Naive thymus-derived CD4-positive, alpha-beta T cell (primary cell): ENCODE data around the gene UTP14C. TPM values are rescaled to one million over a fixed set of nuclear protein-coding genes. Genes with fewer than 3 reads are reported as not detected.
A peak's percentile ranks its signal among the peaks of the same experiment; 100 is the strongest.

ENCODE experiments used
- ATAC-seq: fragments of 150-1000 bp; cut with Tn5 transposase; 2 replicates; pipeline ENCODE4 v1.10.0; 2021; ENCODE audit warnings: mild to moderate bottlenecking, moderate library complexity
- CTCF ChIA-PET: fragments of 350-600 bp; sonication (Branson Sonifier 250); formaldehyde crosslinking; loops from one replicate; lab custom pipeline; 2021; ENCODE audit warnings: antibody characterized with exemption; lab: Charles Lee
- POLR2A ChIA-PET: fragments of 350-600 bp; sonication (Branson Sonifier 250); formaldehyde crosslinking; loops from one replicate; lab custom pipeline; 2021; ENCODE audit warnings: antibody characterized with exemption, inconsistent platforms; lab: Charles Lee
- DNase-seq, 9 donors: peaks; one replicate each; pipeline versions ENCODE4 v3.0.0 to v3.0.0-alpha.2; 2020 to 2022; ENCODE audit warnings: mixed read lengths in 1 of 9
- H3K27ac ChIP-seq: one replicate; pipeline ENCODE4 v1.7.0; 2013; ENCODE audit warnings: mild to moderate bottlenecking, low read depth, low read length, moderate library complexity
- H3K27me3 ChIP-seq, 2 donors: one replicate each; pipeline ENCODE4 v1.7.0; 2013; ENCODE audit warnings: low read length in 2 of 2, mild to moderate bottlenecking in 2 of 2, moderate library complexity in 2 of 2; ENCODE audit not compliant: control insufficient read depth in 2 of 2, insufficient read depth in 2 of 2
- H3K36me3 ChIP-seq, 3 experiments: 1 replicate in 2 of 3; 2 replicates in 1 of 3; pipeline ENCODE4 v1.7.0; 2013; ENCODE audit warnings: low read length in 3 of 3, mild to moderate bottlenecking in 3 of 3, moderate library complexity in 1 of 3; ENCODE audit not compliant: insufficient read depth in 3 of 3, control insufficient read depth in 2 of 3
- H3K4me1 ChIP-seq, 2 donors: one replicate each; pipeline ENCODE4 v1.7.0; 2013; ENCODE audit warnings: low read length in 2 of 2, mild to moderate bottlenecking in 2 of 2, moderate library complexity in 1 of 2; ENCODE audit not compliant: control insufficient read depth in 2 of 2, insufficient read depth in 2 of 2
- H3K4me3 ChIP-seq: 2 replicates; pipeline ENCODE4 v1.7.0; 2013; ENCODE audit warnings: mild to moderate bottlenecking, low read length
- H3K9me3 ChIP-seq, 3 experiments: 1 replicate in 2 of 3; 2 replicates in 1 of 3; pipeline ENCODE4 v1.7.0; 2013; ENCODE audit warnings: low read length in 3 of 3; ENCODE audit not compliant: control insufficient read depth in 2 of 3
- H3K27ac Mint-ChIP-seq, 9 donors: one replicate each; pipeline ENCODE4 v1.8.0; 2020 to 2022; ENCODE audit warnings: mixed read lengths in 9 of 9, mild to moderate bottlenecking in 8 of 9, moderate library complexity in 5 of 9, inconsistent platforms in 2 of 9
- H3K27me3 Mint-ChIP-seq, 5 donors: one replicate each; pipeline ENCODE4 v1.8.0; 2021 to 2022; ENCODE audit warnings: mixed read lengths in 5 of 5, mild to moderate bottlenecking in 1 of 5
- H3K36me3 Mint-ChIP-seq, 5 donors: one replicate each; pipeline ENCODE4 v1.8.0; 2020 to 2022; ENCODE audit warnings: mixed read lengths in 5 of 5, mild to moderate bottlenecking in 3 of 5, inconsistent platforms in 1 of 5
- H3K4me1 Mint-ChIP-seq, 7 donors: one replicate each; pipeline ENCODE4 v1.8.0; 2020 to 2022; ENCODE audit warnings: mixed read lengths in 7 of 7, mild to moderate bottlenecking in 3 of 7, inconsistent platforms in 1 of 7
- H3K4me3 Mint-ChIP-seq, 10 donors: one replicate each; pipeline ENCODE4 v1.8.0; 2020 to 2022; ENCODE audit warnings: mild to moderate bottlenecking in 10 of 10, mixed read lengths in 10 of 10, moderate library complexity in 6 of 10, inconsistent platforms in 2 of 10
- H3K9me3 Mint-ChIP-seq, 11 donors: one replicate each; pipeline ENCODE4 v1.8.0; 2020 to 2022; ENCODE audit warnings: mixed read lengths in 11 of 11, mild to moderate bottlenecking in 4 of 11, inconsistent platforms in 1 of 11, moderate library complexity in 1 of 11
- intact Hi-C, 2 donors: fragments of 100-400 bp; cut with micrococcal nuclease; formaldehyde crosslinking; loops; one replicate each; pipeline ENCODE4 v1.15.1; 2023
- polyA plus RNA-seq, 2 donors: library from polyadenylated mRNA; unstranded; fragments of 300-500 nt; fragmentation: Illumina TruSeq; gene quantifications; one replicate each; pipeline ENCODE4 v1.2.3, GENCODE V29; 2021
- total RNA-seq, 6 experiments: library from RNA in 5 of 6; stranded (reverse) in 5 of 6; gene quantifications; 1 replicate in 5 of 6; 2 replicates in 1 of 6; pipeline ENCODE4 v1.2.3 and lab custom pipeline; 2021 to 2026

Gene UTP14C
- total and polyA plus RNA-seq, 7 experiments from 2014 or later = 2.0 to 17.2 (median 4.6) TPM

- peak overlapping the region in 1 of 9 donors; percentile 16 for H3K27ac Mint-ChIP-seq
- Histone ChIP-seq H3K36me3 (no peaks in the 10 kb centered on the region), H3K4me3 (no peak overlapping the region), H3K9me3 (no peaks in the 10 kb centered on the region), H3K4me1 (no peaks in the 10 kb centered on the region), H3K27me3 (no peaks in the 10 kb centered on the region), H3K27ac (no peak overlapping the region)
- ATAC-seq = no peak
- no peak for DNase-seq
- peaks cover 0 to 10% (median 5%) of the 10 kb centered on the region in 7 donors for H3K4me1 Mint-ChIP-seq
- H3K36me3 Mint-ChIP-seq = no peaks in the 10 kb centered on the region
- H3K27me3 Mint-ChIP-seq = peaks cover 0 to 39% (median 4%) of the 10 kb centered on the region in 5 donors
- POLR2A ChIA-PET = no interaction called here
- intact Hi-C loops = no loop called here
- no peak overlapping the region for H3K4me3 Mint-ChIP-seq
- CTCF ChIA-PET = no interaction called here
- H3K9me3 Mint-ChIP-seq = no peaks in the 10 kb centered on the region
Measured at GRCh38 chr13:51996641-51997040, 27.9 kb upstream of the UTP14C start.

- ChIA-PET POLR2A (no interaction called here), CTCF (no interaction called here)
- H3K27me3 ChIP-seq = no peaks in the 10 kb centered on the region
- H3K4me1 ChIP-seq = no peaks in the 10 kb centered on the region
- H3K36me3 Mint-ChIP-seq = no peaks in the 10 kb centered on the region
- ATAC-seq (no peak), DNase-seq (no peak)
- no peak overlapping the region for H3K4me3 ChIP-seq
- no peaks in the 10 kb centered on the region for H3K9me3 Mint-ChIP-seq
- peaks cover 0 to 39% (median 4%) of the 10 kb centered on the region in 5 donors for H3K27me3 Mint-ChIP-seq
- H3K4me1 Mint-ChIP-seq = peaks cover 0 to 10% (median 5%) of the 10 kb centered on the region in 7 donors
- H3K27ac ChIP-seq = no peak overlapping the region
- H3K4me3 Mint-ChIP-seq = no peak overlapping the region
- intact Hi-C loops = no loop called here
- no peaks in the 10 kb centered on the region for H3K36me3 ChIP-seq
- H3K27ac Mint-ChIP-seq = no peak overlapping the region
- H3K9me3 ChIP-seq = no peaks in the 10 kb centered on the region
Measured at GRCh38 chr13:51997186-51997585, 27.3 kb upstream of the UTP14C start.

- Histone ChIP-seq H3K36me3 (no peaks in the 10 kb centered on the region), H3K27ac (no peak overlapping the region), H3K27me3 (no peaks in the 10 kb centered on the region), H3K4me1 (no peaks in the 10 kb centered on the region), H3K9me3 (no peaks in the 10 kb centered on the region), H3K4me3 (no peak overlapping the region)
- Mint-ChIP-seq H3K9me3 (no peaks in the 10 kb centered on the region), H3K4me3 (no peak overlapping the region), H3K27ac (peak overlapping the region in 1 of 9 donors; percentile 57), H3K27me3 (peaks cover 0 to 39% (median 4%) of the 10 kb centered on the region in 5 donors), H3K4me1 (peaks cover 0 to 10% (median 5%) of the 10 kb centered on the region in 7 donors), H3K36me3 (no peaks in the 10 kb centered on the region)
- CTCF ChIA-PET = no interaction called here
- DNase-seq (no peak), ATAC-seq (no peak)
- intact Hi-C loops = no loop called here
- POLR2A ChIA-PET = no interaction called here
Measured at GRCh38 chr13:51997641-51998330, 26.7 kb upstream of the UTP14C start.

- no peak overlapping the region for H3K4me3 ChIP-seq
- peaks cover 0 to 10% (median 4%) of the 10 kb centered on the region in 7 donors for H3K4me1 Mint-ChIP-seq
- H3K9me3 ChIP-seq = no peaks in the 10 kb centered on the region
- H3K9me3 Mint-ChIP-seq = no peaks in the 10 kb centered on the region
- no peaks in the 10 kb centered on the region for H3K4me1 ChIP-seq
- H3K27me3 Mint-ChIP-seq = peaks cover 0 to 37% (median 4%) of the 10 kb centered on the region in 5 donors
- H3K27ac ChIP-seq = no peak overlapping the region
- CTCF ChIA-PET = interaction anchor here (0.6 to 1.5 kb wide), 2 partner anchors 128 to 129 kb away, joined by 3 to 7 read pairs; no protein-coding TSS in a partner anchor
- no peaks in the 10 kb centered on the region for H3K36me3 Mint-ChIP-seq
- intact Hi-C loops = no loop called here
- no peak overlapping the region for H3K27ac Mint-ChIP-seq
- ATAC-seq (no peak), DNase-seq (no peak)
- POLR2A ChIA-PET = interaction anchor here (0.6 kb wide), 1 partner anchor 219 kb away, joined by 3 read pairs; no protein-coding TSS in a partner anchor
- H3K27me3 ChIP-seq = no peaks in the 10 kb centered on the region
- no peak overlapping the region for H3K4me3 Mint-ChIP-seq
- H3K36me3 ChIP-seq = no peaks in the 10 kb centered on the region
Measured at GRCh38 chr13:51998723-51999509, 25.6 kb upstream of the UTP14C start.

- DNase-seq (no peak), ATAC-seq (no peak)
- no peaks in the 10 kb centered on the region for H3K36me3 Mint-ChIP-seq
- H3K4me1 Mint-ChIP-seq = peaks cover 0 to 10% (median 4%) of the 10 kb centered on the region in 7 donors
- no peak overlapping the region for H3K4me3 ChIP-seq
- H3K27ac Mint-ChIP-seq = peak overlapping the region in 1 of 9 donors; percentile 14
- H3K27me3 Mint-ChIP-seq = peaks cover 0 to 36% (median 4%) of the 10 kb centered on the region in 5 donors
- no peaks in the 10 kb centered on the region for H3K27me3 ChIP-seq
- no peaks in the 10 kb centered on the region for H3K4me1 ChIP-seq
- no peaks in the 10 kb centered on the region for H3K36me3 ChIP-seq
- H3K27ac ChIP-seq = no peak overlapping the region
- ChIA-PET CTCF (interaction anchor here (0.6 to 1.6 kb wide), 3 partner anchors 128 to 203 kb away, joined by 3 to 7 read pairs (median 5); no protein-coding TSS in a partner anchor), POLR2A (interaction anchor here (0.6 kb wide), 1 partner anchor 220 kb away, joined by 3 read pairs; no protein-coding TSS in a partner anchor)
- intact Hi-C loops = no loop called here
- no peaks in the 10 kb centered on the region for H3K9me3 ChIP-seq
- no peak overlapping the region for H3K4me3 Mint-ChIP-seq
- H3K9me3 Mint-ChIP-seq = no peaks in the 10 kb centered on the region
Measured at GRCh38 chr13:51999510-51999911, 25.0 kb upstream of the UTP14C start.

- Mint-ChIP-seq H3K4me3 (no peak overlapping the region), H3K9me3 (no peaks in the 10 kb centered on the region), H3K4me1 (peaks cover 0 to 10% (median 4%) of the 10 kb centered on the region in 7 donors), H3K27me3 (peaks cover 0 to 34% (median 4%) of the 10 kb centered on the region in 5 donors), H3K27ac (peak overlapping the region in 2 of 9 donors; percentile 14 to 17), H3K36me3 (no peaks in the 10 kb centered on the region)
- Histone ChIP-seq H3K4me1 (no peaks in the 10 kb centered on the region), H3K36me3 (no peaks in the 10 kb centered on the region), H3K27me3 (no peaks in the 10 kb centered on the region), H3K27ac (no peak overlapping the region), H3K9me3 (no peaks in the 10 kb centered on the region), H3K4me3 (no peak overlapping the region)
- intact Hi-C loops = loop anchor here in 1 of 2 donors (5.0 kb wide), 1 partner anchor 237 kb away; no protein-coding TSS in a partner anchor
- ChIA-PET CTCF (interaction anchor here (1.3 to 1.6 kb wide), 3 partner anchors 25 to 202 kb away, joined by 5 to 7 read pairs (median 6); no protein-coding TSS in a partner anchor), POLR2A (no interaction called here)
- ATAC-seq (no peak), DNase-seq (no peak)
Measured at GRCh38 chr13:51999921-52000320, 24.6 kb upstream of the UTP14C start.
